DMS79 (cell line): ENCODE data around the gene EXOC6B.

Experiments used
- DNase-seq: peaks from one replicate; lab custom pipeline; 2025; lab: John Stamatoyannopoulos, UW

EXOC6B gene

GRCh38 chr2:72361042-72361441 is 464.8 kb downstream of the EXOC6B start:
- no peak for DNase-seq

GRCh38 chr2:72350852-72351251 is 475.0 kb downstream of the EXOC6B start:
- DNase-seq, result no peak

GRCh38 chr2:72349016-72349415 is 476.8 kb downstream of the EXOC6B start:
- no peak for DNase-seq

- no peak for DNase-seq
Measured at GRCh38 chr2:72347081-72347480, 478.8 kb downstream of the EXOC6B start.

- DNase-seq, result no peak
Measured at GRCh38 chr2:72341639-72342038, 484.2 kb downstream of the EXOC6B start.

GRCh38 chr2:72340665-72341064 is 485.2 kb downstream of the EXOC6B start:
- no peak for DNase-seq

GRCh38 chr2:72338076-72338475 is 487.8 kb downstream of the EXOC6B start:
- no peak for DNase-seq

GRCh38 chr2:72332720-72333119 is 493.1 kb downstream of the EXOC6B start:
- no peak for DNase-seq

- DNase-seq, result peak; percentile 64
Measured at GRCh38 chr2:72330652-72331051, 495.2 kb downstream of the EXOC6B start.

- no peak for DNase-seq
Measured at GRCh38 chr2:72326759-72327158, 499.1 kb downstream of the EXOC6B start.

- no peak for DNase-seq
Measured at GRCh38 chr2:72325592-72326422, 500.0 kb downstream of the EXOC6B start.

GRCh38 chr2:72316774-72317173 is 509.1 kb downstream of the EXOC6B start:
- DNase-seq, result no peak

GRCh38 chr2:72300147-72300684 is 525.6 kb downstream of the EXOC6B start:
- DNase-seq, result no peak

GRCh38 chr2:72293620-72294019 is 532.2 kb downstream of the EXOC6B start:
- DNase-seq, result no peak

GRCh38 chr2:72292433-72292832 is 533.4 kb downstream of the EXOC6B start:
- no peak for DNase-seq

GRCh38 chr2:72291059-72291458 is 534.8 kb downstream of the EXOC6B start:
- DNase-seq, result no peak

GRCh38 chr2:72289736-72290135 is 536.1 kb downstream of the EXOC6B start:
- no peak for DNase-seq

- DNase-seq, result no peak
Measured at GRCh38 chr2:72289283-72289682, 536.5 kb downstream of the EXOC6B start.

- DNase-seq, result no peak
Measured at GRCh38 chr2:72278046-72278445, 547.8 kb downstream of the EXOC6B start.

GRCh38 chr2:72276876-72277275 is 549.0 kb downstream of the EXOC6B start:
- no peak for DNase-seq

- DNase-seq, result no peak
Measured at GRCh38 chr2:72276356-72276755, 549.5 kb downstream of the EXOC6B start.

- DNase-seq, result no peak
Measured at GRCh38 chr2:72275084-72275483, 550.7 kb downstream of the EXOC6B start.

GRCh38 chr2:72274380-72274797 is 551.4 kb downstream of the EXOC6B start:
- no peak for DNase-seq

- no peak for DNase-seq
Measured at GRCh38 chr2:72273384-72273783, 552.4 kb downstream of the EXOC6B start.
